Endodermal cell (in vitro differentiated cells): Measurements from ENCODE around the gene STK35. TPM values are rescaled to one million over a fixed set of nuclear protein-coding genes. Genes with fewer than 3 reads are reported as not detected.

ENCODE experiments used
- DNase-seq: peaks from one replicate; pipeline ENCODE4 v3.0.0-alpha.2; 2017
- H3K27ac ChIP-seq: 2 replicates; pipeline ENCODE4 v1.5.1; 2013; ENCODE audit warnings: mild to moderate bottlenecking, low read depth, low read length, moderate library complexity
- H3K27me3 ChIP-seq: 2 replicates; pipeline ENCODE4 v1.6.1; 2013; ENCODE audit warnings: mild to moderate bottlenecking, low read length, moderate library complexity; ENCODE audit not compliant: insufficient read depth, control insufficient read depth, poor library complexity, severe bottlenecking
- H3K36me3 ChIP-seq: 2 replicates; pipeline ENCODE4 v1.7.0; 2013; ENCODE audit warnings: mild to moderate bottlenecking, low read length, moderate library complexity; ENCODE audit not compliant: control insufficient read depth, insufficient read depth
- H3K4me1 ChIP-seq: one replicate; pipeline ENCODE4 v1.7.0; 2013; ENCODE audit warnings: low read length; ENCODE audit not compliant: control insufficient read depth, insufficient read depth
- H3K4me3 ChIP-seq: 2 replicates; pipeline ENCODE4 v1.5.1; 2013; ENCODE audit warnings: mild to moderate bottlenecking, low read length, moderate library complexity
- H3K9ac ChIP-seq: 2 replicates; pipeline ENCODE4 v1.6.1; 2013; ENCODE audit warnings: mild to moderate bottlenecking, low read length, moderate library complexity; ENCODE audit not compliant: poor library complexity, severe bottlenecking; ENCODE audit errors: extremely low read depth
- H3K9me3 ChIP-seq: 2 replicates; pipeline ENCODE4 v1.6.1; 2013; ENCODE audit warnings: mild to moderate bottlenecking, low read length, moderate library complexity; ENCODE audit not compliant: control insufficient read depth
- H3K27ac Mint-ChIP-seq: 2 replicates; pipeline ENCODE4 v1.8.0; 2020; ENCODE audit warnings: mixed read lengths
- H3K27me3 Mint-ChIP-seq: 2 replicates; pipeline ENCODE4 v1.8.0; 2021; ENCODE audit warnings: mild to moderate bottlenecking, mixed read lengths; ENCODE audit not compliant: insufficient read depth
- H3K36me3 Mint-ChIP-seq: 2 replicates; pipeline ENCODE4 v1.8.0; 2020; ENCODE audit warnings: low read depth, mixed read lengths
- H3K4me1 Mint-ChIP-seq: 2 replicates; pipeline ENCODE4 v1.8.0; 2020; ENCODE audit warnings: mixed read lengths
- H3K4me3 Mint-ChIP-seq: 2 replicates; pipeline ENCODE4 v1.8.0; 2020; ENCODE audit warnings: mild to moderate bottlenecking, moderate library complexity, mixed read lengths
- H3K9me3 Mint-ChIP-seq: 2 replicates; pipeline ENCODE4 v1.8.0; 2020; ENCODE audit warnings: mild to moderate bottlenecking, mixed read lengths
- CTCF ChIP-seq: fragments of 200-600 bp; sonication (generic); conservative IDR thresholded peaks from 2 replicates; pipeline ENCODE4 v1.5.0; 2021; ENCODE audit warnings: antibody characterized with exemption, mild to moderate bottlenecking
- WGBS, 2 experiments: methylation state at CpG; one replicate each; pipeline versions ENCODE4 v1.1.5 to v1.1.7; 2013; ENCODE audit warnings: missing lambda C conversion rate in 2 of 2, mixed read lengths in 1 of 2; ENCODE audit not compliant: insufficient coverage in 1 of 2, insufficient read length in 1 of 2; 5-methylcytosine and 5-hydroxymethylcytosine counted together
- total RNA-seq, 2 donors: library from RNA; stranded (reverse); fragmentation: NEBNext Ultra II Directional in 1 of 2; extraction: Animal tissue kit (Norgen Biotek cat#: 25700) in 1 of 2; gene quantifications; 2 replicates in 1 of 2; 3 replicates in 1 of 2; pipeline ENCODE4 v1.2.1, GENCODE V29; 2021

The STK35 gene
- total RNA-seq, 2 donors from 2014 or later = 44.0 to 46.3 TPM

GRCh38 chr20:2156224-2156623 lies 54.6 kb downstream of the STK35 start:
- Mint-ChIP-seq H3K27me3 (no peaks in the 10 kb centered on the region), H3K36me3 (no peaks in the 10 kb centered on the region), H3K27ac (no peak overlapping the region), H3K4me3 (no peak overlapping the region), H3K9me3 (no peaks in the 10 kb centered on the region), H3K4me1 (no peaks in the 10 kb centered on the region)
- Histone ChIP-seq H3K9me3 (no peaks in the 10 kb centered on the region), H3K4me1 (no peaks in the 10 kb centered on the region), H3K9ac (no peak overlapping the region), H3K27me3 (no peaks in the 10 kb centered on the region), H3K4me3 (no peak overlapping the region), H3K27ac (no peak overlapping the region), H3K36me3 (no peaks in the 10 kb centered on the region)
- no peak for DNase-seq
- 94 to 100% methylated on average over 1 to 4 of the region's 4 CpGs for WGBS, 2 experiments
- no peak for TF ChIP-seq CTCF

GRCh38 chr20:2156666-2157624 lies 55.3 kb downstream of the STK35 start:
- Histone ChIP-seq H3K27ac (no peak overlapping the region), H3K9me3 (no peaks in the 10 kb centered on the region), H3K4me1 (no peaks in the 10 kb centered on the region), H3K9ac (no peak overlapping the region), H3K4me3 (no peak overlapping the region), H3K36me3 (no peaks in the 10 kb centered on the region), H3K27me3 (no peaks in the 10 kb centered on the region)
- no peak overlapping the region for H3K4me3 Mint-ChIP-seq
- H3K9me3 Mint-ChIP-seq = no peaks in the 10 kb centered on the region
- DNase-seq = no peak
- WGBS, 2 experiments = 94 to 95% methylated on average over 6 to 9 of the region's 11 CpGs
- H3K4me1 Mint-ChIP-seq = no peaks in the 10 kb centered on the region
- H3K27ac Mint-ChIP-seq = no peak overlapping the region
- H3K27me3 Mint-ChIP-seq = no peaks in the 10 kb centered on the region
- TF ChIP-seq CTCF = no peak
- no peaks in the 10 kb centered on the region for H3K36me3 Mint-ChIP-seq

GRCh38 chr20:2162125-2162822 lies 60.6 kb downstream of the STK35 start:
- Mint-ChIP-seq H3K27ac (no peak overlapping the region), H3K4me3 (no peak overlapping the region), H3K36me3 (no peaks in the 10 kb centered on the region), H3K4me1 (no peaks in the 10 kb centered on the region), H3K9me3 (no peaks in the 10 kb centered on the region), H3K27me3 (no peaks in the 10 kb centered on the region)
- Histone ChIP-seq H3K4me3 (no peak overlapping the region), H3K36me3 (no peaks in the 10 kb centered on the region), H3K4me1 (no peaks in the 10 kb centered on the region), H3K9me3 (no peaks in the 10 kb centered on the region), H3K27me3 (no peaks in the 10 kb centered on the region), H3K9ac (no peak overlapping the region), H3K27ac (no peak overlapping the region)
- WGBS, 2 experiments = 91 to 95% methylated on average over 4 to 12 of the region's 12 CpGs
- no peak for TF ChIP-seq CTCF
- peak; percentile 24 for DNase-seq
